Nucleus accumbens (tissue), 56 donors: ENCODE results near the gene OR1J1.

ENCODE experiments used
- DNase-seq, 56 donors: peaks; one replicate each; lab custom pipeline; 2025; lab: John Stamatoyannopoulos, UW

Gene OR1J1

DNA sequence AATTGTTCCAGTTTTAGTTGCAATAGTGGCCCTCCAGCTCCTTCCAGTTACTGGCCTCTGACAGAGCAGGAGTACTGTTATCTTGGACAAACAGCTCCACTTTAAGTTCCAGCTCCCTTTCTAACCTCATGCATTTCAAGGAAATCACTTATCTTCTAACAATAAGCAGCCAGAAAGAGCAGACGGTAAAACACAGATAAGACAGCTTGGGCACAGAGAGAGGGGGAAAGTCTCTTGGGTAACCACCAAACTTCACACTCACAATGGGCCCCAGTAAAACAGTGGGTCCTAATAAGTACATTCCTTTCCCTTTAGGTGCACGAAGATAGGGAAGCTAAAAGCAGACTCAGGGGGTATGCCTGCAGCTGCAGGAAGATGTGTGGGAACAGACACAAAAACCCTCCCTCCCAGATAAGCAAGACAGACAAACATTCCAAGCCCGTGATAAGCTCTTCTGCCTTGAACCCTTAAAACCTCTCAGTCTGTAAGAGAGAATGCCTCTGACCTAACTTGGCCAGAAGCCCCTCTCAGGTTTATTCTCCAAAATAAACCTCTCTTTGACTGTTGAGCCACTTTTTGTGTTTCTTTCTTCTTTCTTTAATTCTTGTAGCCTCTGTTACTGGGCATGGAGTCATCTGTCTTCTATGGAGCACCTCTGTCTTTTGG, 30.8 kb downstream of the OR1J1 start:
- DNase-seq: no peak

GRCh38 chr9:122445155-122445749, 32.5 kb downstream of the OR1J1 start:
- no peak for DNase-seq

DNA sequence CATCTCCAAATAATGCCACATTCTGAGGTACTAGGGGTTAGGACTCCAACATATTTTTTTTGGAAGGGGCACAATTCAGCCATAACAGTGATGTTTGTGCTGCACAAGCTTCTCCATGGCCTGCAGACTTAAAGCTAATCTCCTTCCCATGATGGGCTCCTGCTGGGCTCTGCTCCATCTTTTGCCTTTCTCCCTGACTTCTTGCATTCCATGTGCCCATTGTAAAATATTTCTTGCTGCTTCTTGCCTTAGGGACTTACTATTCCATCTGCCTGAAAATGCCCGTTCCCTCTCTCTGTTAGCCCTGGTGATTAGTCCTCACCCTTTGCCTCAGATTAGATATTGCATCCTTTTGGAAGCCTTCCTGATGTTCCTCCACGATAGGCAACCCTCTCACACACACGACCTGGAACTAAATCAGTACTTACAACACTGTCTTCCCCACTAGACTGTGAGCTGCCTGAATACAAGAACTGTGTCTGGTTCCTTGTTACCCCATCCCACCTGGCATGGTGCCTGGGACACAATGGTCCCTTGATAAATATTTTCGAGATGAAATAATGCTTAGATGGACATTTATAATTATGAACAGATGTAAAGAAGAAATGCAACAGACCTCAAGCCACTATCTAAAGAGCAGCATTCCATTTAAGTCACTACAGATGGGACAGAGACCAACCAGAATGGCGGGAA, 33.5 kb downstream of the OR1J1 start:
- no peak for DNase-seq

- no peak for DNase-seq
Measured at GRCh38 chr9:122442568-122442967, 35.2 kb downstream of the OR1J1 start.
